ENCODE data around the gene MRPL2.

The MRPL2 gene

DNA sequence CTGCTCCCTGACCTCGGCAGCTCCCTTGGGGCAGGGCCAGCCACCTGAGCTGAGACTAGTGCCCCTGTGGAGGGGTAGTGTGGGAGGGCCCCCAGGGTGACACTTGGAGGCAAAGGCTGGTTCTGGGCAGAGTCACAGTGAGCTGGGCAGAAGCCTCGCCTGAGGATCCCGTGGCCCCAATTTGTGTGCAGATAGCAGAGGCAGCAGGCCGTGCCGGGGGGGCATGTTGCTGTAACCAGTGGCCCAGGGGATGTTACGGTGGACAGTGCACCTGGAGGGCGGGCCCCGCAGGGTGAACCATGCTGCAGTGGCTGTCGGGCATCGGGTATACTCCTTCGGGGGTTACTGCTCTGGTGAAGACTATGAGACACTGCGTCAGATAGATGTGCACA, 42.3 kb downstream of the MRPL2 start:
- DNase-seq, result no peak

GRCh38 chr6:43016176-43016942, 42.9 kb downstream of the MRPL2 start:
- DNase-seq, result no peak

DNA sequence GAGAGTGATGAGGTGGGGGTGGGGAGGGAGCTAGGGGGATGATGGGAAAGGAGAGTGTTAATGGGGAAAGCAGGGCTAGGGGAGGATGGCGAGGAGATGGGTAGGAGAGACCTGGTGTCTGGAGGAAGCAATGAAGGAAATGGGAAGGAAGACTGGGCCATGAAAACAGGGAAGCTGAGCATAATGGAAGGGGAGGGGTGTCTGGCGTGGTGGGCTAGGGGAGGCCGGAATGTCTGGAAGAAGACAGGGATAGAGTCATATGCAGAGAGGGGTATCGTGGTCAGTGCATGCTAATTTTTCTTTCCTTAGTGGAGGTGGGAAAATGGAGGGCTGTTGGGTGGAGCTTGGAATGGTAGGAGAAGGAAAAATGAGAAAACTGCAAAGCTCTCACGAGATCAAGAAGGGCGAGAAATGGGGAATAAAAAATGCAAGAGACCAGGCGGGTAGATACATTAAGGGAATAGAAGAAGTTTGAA, 44.8 kb downstream of the MRPL2 start:
- DNase-seq, result no peak

- peak; percentile 99 to 100 for DNase-seq
Observed at GRCh38 chr6:43013843-43014433, 45.3 kb downstream of the MRPL2 start, which contains the start of the genes KLHDC3 and MEA1. Gene KLHDC3, plus strand, starts transcription at chr6:43014249. Its CDS starts 2,944 bp downstream, at chr6:43017193. Gene MEA1, minus strand, starts transcription at chr6:43013946. Its CDS starts 133 bp downstream, at chr6:43013813.

DNA sequence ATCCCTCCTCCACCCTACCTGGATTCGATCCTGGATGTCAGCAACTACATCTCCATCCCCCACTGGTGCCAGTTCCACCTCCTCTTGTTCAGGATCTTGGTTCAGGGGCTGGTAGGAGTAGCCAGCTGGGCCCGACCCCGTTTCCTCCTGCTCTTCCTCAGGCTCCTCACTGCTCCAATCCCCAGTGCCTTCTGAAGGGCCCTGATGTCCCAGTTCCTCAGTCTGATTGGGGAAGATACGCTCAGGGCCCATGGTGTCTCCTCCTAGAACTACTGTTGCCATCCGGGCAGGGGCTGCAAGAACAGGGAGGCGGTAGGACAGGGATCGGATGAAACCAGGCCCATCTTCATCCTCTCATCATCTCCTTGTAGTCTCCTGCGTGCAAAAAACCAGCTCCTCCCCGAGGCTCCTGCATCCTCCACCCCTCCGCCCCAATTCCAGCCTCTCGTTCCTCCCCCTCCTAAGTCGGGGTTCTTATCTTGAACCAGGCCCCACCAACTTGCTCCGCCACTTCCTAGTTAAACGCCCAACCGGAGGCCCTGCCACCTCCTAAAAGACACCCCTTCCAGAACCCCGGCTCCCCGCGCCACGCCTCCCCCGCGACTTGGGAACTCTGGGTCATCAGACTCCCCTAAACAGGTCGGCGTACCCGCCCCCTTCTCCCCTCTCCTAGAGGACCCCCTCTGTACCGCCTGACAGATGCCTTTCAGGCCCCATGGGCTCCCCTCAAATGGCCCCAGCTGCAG, 46.0 kb downstream of the MRPL2 start:
- no peak for DNase-seq

GRCh38 chr6:43012364-43012763, 46.9 kb downstream of the MRPL2 start:
- no peak for DNase-seq

GRCh38 chr6:43011207-43011606, 48.0 kb downstream of the MRPL2 start:
- DNase-seq, result no peak

- DNase-seq, result peak; percentile 52
Observed at GRCh38 chr6:43009124-43009523, 50.1 kb downstream of the MRPL2 start.

DNA sequence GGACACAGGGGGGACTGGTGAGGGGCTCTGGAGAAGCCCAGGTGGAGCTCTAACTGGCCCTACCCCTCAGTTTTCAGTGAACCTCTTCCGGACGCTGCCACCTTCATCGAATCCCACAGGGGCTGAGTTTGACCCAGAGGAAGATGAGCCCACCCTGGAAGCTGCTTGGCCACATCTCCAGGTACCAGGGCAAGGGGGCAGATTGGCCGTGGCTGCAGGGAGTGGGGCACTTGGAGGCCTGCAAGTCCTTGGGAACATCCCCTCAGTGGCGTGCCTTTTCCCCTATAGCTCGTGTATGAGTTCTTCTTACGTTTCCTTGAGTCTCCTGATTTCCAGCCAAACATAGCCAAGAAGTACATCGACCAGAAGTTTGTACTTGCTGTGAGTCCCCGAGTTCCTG, 52.1 kb downstream of the MRPL2 start:
- DNase-seq, result no peak

DNA sequence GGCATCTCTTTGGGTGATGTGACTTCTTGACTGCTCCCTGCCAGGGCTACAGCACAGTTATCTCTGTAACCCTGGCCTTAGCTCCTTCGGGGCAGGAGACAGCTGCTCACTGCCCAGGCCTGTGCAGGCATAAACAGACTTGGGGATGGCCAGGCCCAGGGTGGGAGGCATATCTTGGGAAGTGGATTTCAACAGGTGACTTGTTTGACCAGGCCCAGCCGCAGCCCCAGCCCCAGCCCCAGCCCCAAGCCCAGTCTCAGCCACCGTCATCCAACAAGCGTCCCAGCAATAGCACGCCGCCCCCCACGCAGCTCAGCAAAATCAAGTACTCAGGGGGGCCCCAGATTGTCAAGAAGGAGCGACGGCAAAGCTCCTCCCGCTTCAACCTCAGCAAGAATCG, 53.0 kb downstream of the MRPL2 start:
- DNase-seq, result no peak

GRCh38 chr6:43005844-43006243, 53.4 kb downstream of the MRPL2 start:
- no peak for DNase-seq
